TTC549 (cell line): Measurements from ENCODE around the gene EMC9.

Experiments
- FAIRE-seq: peaks from 2 replicates; lab custom pipeline; 2012; peaks lifted over from hg19 to GRCh38; lab: Jason Lieb, UNC

The EMC9 gene

DNA sequence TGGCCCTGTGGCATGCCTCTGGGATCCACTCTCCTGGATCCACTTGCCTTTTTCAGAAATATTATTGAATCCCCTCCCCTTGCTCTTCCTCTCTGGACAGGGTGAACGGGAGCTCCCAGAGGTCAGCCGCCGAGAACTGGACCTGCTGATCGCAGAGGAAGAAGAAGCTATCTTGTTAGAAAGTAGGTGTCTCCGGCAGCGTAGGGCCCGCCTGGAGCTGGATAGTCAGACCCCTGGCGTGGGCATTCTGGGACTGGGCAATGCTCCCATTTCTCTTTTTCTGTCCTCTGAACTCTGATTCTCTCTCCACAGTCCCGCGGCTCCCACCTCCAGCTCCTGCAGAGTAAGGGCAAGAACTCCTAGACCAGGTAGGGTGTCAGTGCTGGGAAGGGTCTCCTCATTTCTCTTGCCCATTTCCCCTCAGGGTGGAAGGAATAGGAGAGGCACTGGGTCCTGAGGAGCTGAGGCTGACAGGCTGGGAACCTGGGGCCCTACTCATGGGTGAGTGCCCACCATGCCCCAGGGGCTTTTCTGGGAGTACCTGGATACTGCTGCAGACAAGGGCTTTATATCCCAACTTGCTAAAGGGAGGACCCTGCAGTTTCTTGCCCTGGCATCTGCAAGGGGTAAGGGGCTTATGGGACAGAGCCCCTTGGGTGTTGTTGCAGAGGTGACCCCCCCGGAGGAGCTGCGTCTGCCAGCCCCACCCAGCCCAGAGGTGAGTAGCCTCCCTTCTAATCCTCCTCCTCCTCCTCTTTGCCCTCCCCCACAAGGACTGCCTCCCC lies 35.8 kb upstream of the EMC9 start:
- FAIRE-seq = no peak

DNA sequence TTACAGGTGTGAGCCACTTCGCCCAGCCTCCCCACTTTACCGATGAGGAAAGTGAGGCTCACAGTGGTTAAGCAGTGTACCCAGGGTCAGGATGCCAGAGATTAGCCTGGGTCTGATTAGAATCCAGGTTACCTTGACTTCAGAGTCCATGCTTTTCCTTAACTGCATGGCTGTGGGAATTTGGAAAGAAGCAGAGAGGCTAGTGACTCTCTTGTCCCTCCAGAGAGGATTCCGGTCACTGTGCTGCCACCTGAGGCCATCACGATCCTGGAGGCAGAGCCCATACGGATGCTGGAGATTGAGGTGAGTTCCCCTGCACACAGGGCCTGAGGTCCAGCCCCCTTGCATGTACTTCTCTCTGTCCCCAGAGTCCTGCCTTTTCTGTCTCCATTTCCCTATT lies 35.2 kb upstream of the EMC9 start:
- no peak for FAIRE-seq

DNA sequence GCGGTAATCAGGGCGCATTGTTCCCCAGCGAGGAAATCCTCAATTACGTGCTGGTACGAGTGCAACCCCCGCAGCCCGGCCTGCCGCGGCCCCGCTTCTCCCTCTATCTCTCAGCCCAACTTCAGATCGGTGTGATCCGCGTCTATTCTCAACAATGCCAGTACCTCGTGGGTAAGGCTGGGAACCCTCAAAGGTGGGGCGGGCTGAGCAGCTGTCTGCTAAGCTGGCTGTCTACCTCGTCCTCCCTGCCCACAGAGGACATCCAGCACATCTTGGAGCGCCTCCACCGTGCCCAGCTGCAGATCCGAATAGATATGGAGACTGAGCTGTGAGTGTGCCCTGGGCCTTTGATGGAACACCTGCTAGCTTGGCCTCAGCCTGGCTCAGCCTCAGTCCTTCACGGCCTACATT lies 31.5 kb upstream of the EMC9 start:
- no peak for FAIRE-seq

DNA sequence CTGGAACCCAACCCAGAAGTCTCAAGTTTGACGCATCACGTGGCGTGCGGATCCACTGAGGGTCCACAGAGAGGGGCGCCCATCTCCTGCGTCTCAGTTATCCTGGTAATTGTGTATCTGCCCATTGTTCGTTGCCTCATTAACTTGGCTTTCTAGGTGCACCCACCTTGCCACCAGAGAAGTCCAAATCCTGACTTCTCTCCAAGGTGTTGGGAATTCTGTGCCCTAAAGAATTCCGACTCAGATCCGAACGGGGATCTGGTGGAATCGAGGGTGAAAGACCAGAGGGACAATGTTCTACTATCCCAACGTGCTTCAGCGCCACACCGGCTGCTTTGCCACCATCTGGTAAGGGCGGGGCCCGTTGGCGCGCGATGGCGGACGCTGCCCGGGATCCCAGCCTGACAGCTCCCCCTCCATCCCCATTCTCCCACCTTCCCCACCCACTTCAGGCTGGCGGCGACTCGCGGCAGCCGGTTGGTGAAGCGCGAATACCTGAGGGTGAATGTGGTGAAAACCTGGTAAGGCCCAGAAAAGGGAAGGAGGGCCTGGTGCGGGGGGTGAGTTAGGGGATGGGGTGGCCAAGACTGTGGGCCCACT lies 31.0 kb upstream of the EMC9 start:
- FAIRE-seq = no peak

DNA sequence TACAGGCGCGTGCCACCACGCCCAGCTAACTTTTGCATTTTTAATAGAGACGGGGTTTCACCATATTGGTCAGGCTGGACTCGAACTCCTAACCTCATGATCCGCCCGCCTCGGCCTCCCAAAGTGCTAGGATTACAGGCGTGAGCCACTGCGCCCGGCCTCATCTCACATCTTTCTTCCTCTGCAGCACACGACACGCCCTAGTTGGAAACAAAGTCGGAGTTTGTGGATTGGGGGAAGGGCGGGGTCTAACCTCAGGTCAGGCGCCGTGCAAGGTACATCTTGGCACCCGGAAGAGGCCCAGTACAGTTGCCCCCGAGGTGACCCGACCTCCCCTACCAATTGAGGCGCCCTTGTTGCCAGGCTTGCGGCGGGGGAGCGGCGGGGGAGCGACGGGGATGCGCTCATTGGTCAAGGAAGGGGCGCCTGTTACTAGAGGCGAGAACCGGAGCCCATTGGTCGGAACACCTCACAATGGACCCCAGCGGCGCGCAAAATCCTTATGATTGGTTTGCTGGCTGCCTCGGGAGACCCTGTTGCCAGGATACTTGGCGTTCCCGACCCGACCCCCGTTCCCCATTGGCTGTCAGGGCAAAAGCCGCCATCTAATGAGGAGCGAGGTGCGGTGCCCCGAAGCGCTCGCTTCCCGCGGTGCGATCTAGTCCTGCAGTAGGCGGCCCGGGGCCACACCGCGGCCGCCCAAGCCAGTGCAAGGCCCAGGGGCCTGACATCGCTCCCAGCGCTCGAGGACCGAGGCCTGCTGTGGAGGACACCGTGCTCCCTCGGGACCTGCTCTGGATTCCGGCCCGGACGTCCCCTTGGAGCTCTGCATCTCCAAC lies 30.2 kb upstream of the EMC9 start, which contains the start of gene REC8:
Gene REC8, plus strand, starts transcription at position 659 of the 839 bp plus-strand sequence. CDS start 473 bp downstream, outside the sequence.
- no peak for FAIRE-seq

DNA sequence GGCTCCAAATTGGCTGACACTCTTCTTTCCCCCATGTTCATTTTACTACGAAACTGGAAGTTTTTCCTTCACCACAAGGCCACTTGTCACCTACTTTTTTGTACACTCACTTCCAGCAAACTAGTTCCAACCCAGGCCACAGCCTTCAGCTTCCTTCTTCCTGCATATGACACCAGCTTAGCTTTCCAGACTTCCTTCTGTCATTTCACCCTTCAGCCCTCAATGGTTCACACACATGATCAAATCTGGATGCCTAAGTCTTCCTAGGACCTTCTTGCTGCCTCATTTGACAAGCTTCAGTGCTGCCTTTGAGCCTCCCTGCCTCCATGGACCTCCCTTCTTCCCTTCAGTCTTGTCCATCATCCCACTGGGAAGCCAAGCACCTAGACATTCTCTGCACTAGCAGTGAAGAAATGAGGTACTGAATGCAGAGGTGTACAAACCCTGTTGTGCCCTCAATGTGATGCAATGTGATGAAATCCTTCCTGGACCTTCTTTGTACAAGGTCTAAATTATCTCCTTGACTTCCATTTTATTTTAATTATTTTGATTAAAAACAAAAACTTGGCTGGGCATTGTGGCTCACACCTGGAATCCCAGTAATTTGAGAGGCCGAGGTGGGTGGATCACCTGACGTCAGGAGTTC lies 26.2 kb upstream of the EMC9 start:
- FAIRE-seq = no peak

DNA sequence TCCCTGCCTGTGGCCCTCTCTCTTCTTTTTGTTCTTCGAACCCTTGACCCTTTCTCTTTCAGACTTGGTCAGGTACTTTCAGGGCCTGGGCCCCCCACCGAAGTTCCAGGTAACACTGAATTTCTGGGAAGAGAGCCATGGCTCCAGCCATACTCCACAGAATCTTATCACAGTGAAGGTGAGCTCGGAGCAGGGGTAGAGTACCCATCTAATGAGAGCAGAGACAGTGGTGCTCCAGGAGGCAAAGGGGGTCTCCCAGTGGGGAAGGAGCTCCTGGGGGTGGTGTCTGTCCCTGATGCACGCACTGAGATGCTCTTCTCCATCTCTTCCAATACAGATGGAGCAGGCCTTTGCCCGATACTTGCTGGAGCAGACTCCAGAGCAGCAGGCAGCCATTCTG lies 24.4 kb upstream of the EMC9 start:
- no peak for FAIRE-seq

DNA sequence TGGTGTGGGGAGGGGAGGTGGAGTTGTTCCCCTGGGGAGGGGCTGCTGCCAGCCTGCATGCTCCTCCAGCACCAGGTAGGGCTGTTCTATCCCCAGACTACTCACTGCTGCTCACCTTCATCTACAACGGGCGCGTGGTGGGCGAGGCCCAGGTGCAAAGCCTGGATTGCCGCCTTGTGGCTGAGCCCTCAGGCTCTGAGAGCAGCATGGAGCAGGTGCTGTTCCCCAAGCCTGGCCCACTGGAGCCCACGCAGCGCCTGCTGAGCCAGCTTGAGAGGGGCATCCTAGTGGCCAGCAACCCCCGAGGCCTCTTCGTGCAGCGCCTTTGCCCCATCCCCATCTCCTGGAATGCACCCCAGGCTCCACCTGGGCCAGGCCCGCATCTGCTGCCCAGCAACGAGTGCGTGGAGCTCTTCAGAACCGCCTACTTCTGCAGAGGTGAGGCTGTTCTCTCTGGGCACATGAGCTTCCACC lies 23.2 kb upstream of the EMC9 start:
- no peak for FAIRE-seq

DNA sequence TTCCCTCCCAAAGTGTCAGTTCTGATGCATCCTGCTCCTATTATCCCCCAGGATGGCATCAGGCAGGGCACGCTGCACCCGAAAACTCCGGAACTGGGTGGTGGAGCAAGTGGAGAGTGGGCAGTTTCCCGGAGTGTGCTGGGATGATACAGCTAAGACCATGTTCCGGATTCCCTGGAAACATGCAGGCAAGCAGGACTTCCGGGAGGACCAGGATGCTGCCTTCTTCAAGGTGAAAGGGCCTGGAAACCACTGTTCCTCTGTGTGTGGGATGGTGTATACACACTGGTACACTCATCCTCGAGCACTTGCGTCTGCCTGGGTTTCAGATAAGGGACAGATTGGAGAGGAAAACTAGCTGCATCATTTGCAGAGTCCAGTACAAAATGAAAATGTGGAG lies 20.7 kb upstream of the EMC9 start:
- FAIRE-seq = no peak

DNA sequence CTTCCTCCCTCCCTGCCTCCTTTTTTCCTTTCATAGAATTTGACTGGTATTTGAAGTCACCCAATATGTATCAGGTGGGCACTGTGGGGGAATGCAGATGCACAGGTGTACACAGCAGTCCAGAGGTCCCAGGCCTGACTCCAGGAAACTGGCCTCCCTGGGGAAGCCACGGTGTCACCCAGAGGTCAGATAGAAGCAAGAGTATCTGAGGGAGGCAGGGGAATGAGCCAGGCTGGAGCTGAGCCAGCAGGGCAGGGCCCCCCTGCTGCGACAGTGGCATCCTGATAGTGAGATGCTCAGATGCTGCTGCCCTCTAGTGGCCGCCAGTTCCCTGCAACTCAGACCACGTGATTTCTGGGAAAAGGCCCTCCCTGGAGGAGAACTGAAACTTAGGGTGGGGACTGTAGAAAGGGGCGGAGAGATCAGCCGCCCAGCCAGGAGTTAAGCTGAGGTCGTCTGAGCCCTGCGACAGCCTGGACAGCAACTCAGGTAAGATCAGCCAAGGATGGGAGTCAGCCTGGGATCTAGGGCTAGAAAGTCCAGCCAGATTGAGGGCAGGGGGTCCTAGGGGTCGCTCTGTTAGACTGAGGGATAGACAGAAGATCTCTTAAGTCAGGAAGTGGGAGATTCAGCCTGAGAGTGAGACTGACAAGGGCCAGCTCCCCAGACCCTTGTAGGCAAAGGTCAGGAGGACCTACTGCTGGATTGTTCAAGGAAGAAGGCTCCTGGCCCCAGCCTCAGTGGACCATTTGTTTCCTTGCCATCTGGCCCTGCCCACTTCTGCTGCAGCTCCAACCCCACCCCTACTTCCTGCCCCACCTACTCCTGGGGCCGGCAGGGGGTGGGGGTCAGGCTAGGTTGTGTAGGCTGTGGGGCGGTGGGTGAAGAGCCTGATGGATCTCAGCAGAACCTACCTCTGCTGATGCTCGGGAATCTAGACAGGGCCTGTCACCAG lies 19.7 kb upstream of the EMC9 start, which contains the start of gene IRF9:
Gene IRF9, plus strand, starts transcription at position 416 of the 955 bp plus-strand sequence. CDS start 880 bp downstream, outside the sequence.
- FAIRE-seq = peak; percentile 15

DNA sequence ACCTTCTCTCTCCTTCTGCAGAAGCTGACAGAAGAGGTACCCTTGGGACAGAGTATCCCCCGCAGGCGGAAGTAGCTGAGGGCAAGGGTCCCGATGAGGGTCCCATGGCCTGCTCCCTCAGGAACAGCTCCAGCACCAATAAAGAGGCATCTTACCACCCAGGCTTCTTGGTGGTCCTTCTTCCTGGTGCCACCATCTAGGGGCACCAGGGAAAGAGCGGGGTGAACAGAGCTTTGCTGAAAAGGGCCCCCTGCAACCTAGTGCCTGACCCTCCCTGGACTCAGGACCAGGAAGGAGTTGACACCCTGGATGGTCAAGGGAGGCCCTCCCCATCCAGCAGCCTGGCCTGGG lies 19.1 kb upstream of the EMC9 start:
- no peak for FAIRE-seq

DNA sequence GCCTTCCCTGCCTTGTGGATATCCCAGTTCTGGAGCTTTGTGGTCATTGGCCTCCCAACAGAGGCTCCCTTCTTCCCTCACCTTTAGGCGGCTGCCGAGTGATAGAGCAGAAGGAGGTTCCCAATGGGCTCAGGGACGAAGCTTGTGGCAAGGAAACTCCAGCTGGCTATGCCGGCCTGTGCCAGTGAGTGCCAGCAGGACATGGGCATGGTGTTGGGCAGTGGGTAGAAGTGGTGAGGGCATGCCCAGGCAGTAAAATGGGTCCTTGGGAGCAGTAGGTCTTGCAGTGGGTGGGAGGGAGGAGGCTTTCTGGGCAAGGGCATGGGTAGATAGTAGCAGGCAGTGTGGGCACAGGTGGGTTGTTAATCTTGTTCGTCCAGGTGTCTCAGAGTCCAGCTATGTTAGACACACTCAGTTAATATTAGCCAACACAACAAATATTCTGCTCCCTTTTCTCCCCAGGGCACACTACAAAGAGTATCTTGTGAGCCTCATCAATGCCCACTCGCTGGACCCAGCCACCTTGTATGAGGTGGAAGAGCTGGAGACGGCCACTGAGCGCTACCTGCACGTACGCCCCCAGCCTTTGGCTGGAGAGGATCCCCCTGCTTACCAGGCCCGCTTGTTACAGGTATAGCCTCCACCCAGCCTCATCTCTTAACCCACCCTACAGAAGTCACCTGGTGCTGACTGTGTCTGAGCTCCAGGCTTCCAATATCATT lies 18.5 kb upstream of the EMC9 start:
- no peak for FAIRE-seq

DNA sequence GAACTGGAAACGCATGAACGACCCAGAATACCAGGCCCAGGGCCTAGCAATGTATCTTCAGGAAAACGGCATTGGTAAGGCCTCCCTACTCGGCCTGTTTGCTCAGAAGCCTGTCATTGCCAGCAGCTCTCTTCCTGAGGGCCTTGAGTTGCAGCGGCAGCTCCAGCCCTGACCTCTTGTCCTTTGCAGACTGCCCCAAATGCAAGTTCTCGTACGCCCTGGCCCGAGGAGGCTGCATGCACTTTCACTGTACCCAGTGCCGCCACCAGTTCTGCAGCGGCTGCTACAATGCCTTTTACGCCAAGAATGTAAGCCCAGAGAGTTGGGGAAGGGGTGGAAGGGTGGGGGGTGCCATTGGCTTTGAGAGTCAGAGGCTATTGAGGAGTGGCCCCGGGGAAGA lies 15.9 kb upstream of the EMC9 start:
- FAIRE-seq = no peak

DNA sequence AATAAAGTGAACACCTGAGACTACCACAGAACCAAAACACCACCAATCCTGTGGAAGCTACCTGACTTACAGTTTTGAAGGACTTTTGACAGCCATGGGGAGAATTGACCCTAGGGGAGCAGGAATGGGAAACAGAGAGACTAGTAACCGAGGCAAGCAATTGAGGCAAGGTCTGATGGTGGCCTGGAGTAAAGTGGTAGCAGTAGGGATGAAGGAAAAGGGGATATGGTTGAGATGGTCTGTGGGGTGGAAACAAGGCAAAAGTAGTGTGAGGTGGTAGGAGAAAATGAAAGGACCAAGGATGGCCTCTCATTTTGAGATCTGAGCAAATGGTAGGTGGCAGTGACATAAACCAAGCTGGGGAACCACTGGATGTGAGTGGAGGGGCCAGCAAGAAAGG lies 15.4 kb upstream of the EMC9 start:
- FAIRE-seq = no peak

DNA sequence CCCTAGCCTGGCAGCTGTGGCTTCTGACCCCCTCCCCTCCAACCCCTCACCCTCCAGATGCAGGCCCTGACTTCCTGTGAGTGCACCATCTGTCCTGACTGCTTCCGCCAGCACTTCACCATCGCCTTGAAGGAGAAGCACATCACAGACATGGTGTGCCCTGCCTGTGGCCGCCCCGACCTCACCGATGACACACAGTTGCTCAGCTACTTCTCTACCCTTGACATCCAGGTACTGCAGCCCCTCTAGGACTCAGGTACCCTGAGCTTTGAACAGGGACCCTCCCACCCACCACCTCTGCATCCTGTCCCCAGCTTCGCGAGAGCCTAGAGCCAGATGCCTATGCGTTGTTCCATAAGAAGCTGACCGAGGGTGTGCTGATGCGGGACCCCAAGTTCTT lies 13.7 kb upstream of the EMC9 start:
- no peak for FAIRE-seq

DNA sequence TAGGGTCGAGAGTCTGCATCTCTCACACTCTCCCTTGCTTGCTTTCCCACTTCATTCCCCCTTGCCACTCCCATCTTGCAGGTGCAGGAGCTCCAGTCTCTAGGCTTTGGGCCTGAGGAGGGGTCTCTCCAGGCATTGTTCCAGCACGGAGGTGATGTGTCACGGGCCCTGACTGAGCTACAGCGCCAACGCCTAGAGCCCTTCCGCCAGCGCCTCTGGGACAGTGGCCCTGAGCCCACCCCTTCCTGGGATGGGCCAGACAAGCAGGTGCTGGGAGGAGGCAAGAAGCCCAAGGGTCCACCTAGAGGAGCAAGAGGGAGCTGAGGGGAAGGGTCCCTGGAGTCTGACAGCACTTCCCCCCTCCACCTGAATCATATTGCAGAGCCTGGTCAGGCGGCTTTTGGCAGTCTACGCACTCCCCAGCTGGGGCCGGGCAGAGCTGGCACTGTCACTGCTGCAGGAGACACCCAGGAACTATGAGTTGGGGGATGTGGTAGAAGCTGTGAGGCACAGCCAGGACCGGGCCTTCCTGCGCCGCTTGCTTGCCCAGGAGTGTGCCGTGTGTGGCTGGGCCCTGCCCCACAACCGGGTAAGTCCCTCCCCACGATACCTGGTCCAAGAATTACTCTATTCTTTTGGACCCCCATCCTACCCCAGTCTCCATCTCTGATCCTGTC lies 10.2 kb upstream of the EMC9 start:
- no peak for FAIRE-seq

DNA sequence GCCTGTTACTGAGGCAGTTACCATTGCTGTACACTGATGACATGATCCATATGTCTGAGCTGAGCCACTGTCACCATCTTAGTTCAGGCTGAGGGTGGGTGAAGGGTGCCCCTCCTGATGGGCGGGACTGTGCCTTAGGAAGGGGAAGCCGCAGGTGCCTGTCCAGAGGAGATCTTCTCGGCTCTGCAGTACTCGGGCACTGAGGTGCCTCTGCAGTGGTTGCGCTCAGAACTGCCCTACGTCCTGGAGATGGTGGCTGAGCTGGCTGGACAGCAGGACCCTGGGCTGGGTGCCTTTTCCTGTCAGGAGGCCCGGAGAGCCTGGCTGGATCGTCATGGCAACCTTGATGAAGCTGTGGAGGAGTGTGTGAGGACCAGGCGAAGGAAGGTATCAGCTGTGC lies 9.6 kb upstream of the EMC9 start:
- FAIRE-seq = no peak

DNA sequence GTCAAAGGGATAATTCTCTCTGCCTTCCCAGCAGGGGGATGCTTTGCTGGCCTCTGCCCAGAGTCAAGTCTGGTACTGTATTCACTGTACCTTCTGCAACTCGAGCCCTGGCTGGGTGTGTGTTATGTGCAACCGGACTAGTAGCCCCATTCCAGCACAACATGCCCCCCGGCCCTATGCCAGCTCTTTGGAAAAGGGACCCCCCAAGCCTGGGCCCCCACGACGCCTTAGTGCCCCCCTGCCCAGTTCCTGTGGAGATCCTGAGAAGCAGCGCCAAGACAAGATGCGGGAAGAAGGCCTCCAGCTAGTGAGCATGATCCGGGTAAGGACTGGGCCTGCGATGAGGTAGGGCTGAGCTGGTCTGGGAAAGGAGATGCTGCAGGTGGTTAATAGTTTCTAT lies 9.2 kb upstream of the EMC9 start:
- no peak for FAIRE-seq

DNA sequence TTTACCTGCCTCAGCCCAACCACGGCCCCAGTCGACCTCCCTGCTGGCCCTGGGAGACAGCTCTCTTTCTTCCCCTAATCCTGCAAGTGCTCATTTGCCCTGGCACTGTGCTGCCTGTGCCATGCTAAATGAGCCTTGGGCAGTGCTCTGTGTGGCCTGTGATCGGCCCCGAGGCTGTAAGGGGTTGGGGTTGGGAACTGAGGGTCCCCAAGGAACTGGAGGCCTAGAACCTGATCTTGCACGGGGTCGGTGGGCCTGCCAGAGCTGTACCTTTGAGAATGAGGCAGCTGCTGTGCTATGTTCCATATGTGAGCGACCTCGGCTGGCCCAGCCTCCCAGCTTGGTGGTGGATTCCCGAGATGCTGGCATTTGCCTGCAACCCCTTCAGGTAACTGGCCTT lies 8.7 kb upstream of the EMC9 start:
- FAIRE-seq = no peak
